ENCODE data around the gene LONP2. TPM values are rescaled to one million over a fixed set of nuclear protein-coding genes. Genes with fewer than 3 reads are reported as not detected.

Gene LONP2
- total RNA-seq, 4 donors from 2014 or later: 50.8 to 80.9 (median 53.9) TPM

GRCh38 chr16:48287239-48287638 lies 43.1 kb downstream of the LONP2 start:
- ATAC-seq (ENCODE audit: low FRiP score) (no peak), DNase-seq (ENCODE audit: low spot score) (no peak)
- TF ChIP-seq CTCF (IDR thresholded peaks at IDR 0.05): no peak

- TF ChIP-seq CTCF (IDR thresholded peaks at IDR 0.05): no peak
- DNase-seq (ENCODE audit: low spot score) (no peak), ATAC-seq (ENCODE audit: low FRiP score) (no peak)
Measured at GRCh38 chr16:48291303-48291702, 47.2 kb downstream of the LONP2 start.

GRCh38 chr16:48291754-48292153 lies 47.7 kb downstream of the LONP2 start:
- TF ChIP-seq CTCF (IDR thresholded peaks at IDR 0.05): no peak
- no peak for ATAC-seq (ENCODE audit: low FRiP score)
- DNase-seq (ENCODE audit: low spot score): no peak

- no peak for ATAC-seq (ENCODE audit: low FRiP score)
- no peak for TF ChIP-seq CTCF (IDR thresholded peaks at IDR 0.05)
- no peak for DNase-seq (ENCODE audit: low spot score)
Measured at GRCh38 chr16:48292452-48292851, 48.4 kb downstream of the LONP2 start.

GRCh38 chr16:48294724-48295123 lies 50.6 kb downstream of the LONP2 start:
- DNase-seq (ENCODE audit: low spot score) (no peak), ATAC-seq (ENCODE audit: low FRiP score) (no peak)
- TF ChIP-seq CTCF (IDR thresholded peaks at IDR 0.05): no peak

- no peak for TF ChIP-seq CTCF (IDR thresholded peaks at IDR 0.05)
- no peak for DNase-seq (ENCODE audit: low spot score)
- no peak for ATAC-seq (ENCODE audit: low FRiP score)
Measured at GRCh38 chr16:48295488-48296281, 51.6 kb downstream of the LONP2 start.

GRCh38 chr16:48299471-48299870 lies 55.4 kb downstream of the LONP2 start:
- TF ChIP-seq CTCF (IDR thresholded peaks at IDR 0.05): no peak
- DNase-seq (ENCODE audit: low spot score) (no peak), ATAC-seq (ENCODE audit: low FRiP score) (no peak)
